Measurements from ENCODE around the gene CD48.

The CD48 gene, protein sequence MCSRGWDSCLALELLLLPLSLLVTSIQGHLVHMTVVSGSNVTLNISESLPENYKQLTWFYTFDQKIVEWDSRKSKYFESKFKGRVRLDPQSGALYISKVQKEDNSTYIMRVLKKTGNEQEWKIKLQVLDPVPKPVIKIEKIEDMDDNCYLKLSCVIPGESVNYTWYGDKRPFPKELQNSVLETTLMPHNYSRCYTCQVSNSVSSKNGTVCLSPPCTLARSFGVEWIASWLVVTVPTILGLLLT

DNA sequence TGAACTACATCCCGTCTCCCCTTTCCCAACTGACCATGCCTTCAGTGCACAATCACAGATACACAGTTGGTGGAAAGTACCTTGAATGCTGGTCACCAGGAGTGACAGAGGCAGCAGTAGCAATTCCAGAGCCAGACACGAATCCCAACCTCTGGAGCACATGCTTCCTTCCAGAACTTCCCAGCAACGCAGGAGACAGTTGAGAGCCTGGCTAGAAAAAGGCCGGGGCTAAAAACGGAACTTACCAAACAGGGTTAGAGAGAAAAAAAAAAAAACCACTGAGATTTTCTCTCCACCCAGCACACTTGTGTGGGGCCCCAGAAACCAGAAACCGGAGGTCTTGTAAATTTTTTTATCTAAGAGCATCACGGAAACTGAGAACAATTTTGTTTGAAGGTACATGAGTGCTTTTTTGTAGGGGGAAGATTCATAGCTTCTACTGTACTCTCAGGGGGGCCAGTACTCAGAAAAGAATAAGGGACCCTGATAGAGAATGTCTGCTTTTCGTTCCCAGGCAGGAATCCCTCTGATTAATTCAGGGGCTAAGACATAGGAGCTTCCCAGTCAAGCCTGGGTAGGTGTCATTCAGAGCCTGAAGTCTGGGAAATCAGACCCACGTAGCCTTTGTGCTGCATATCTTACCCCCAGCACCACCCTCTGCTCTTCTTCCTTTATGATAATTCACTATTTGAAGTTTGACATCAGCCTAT lies at the start of gene CD48:
CD48 (minus strand) TSS at position 221 of the 710 bp plus-strand sequence; CDS start at position 162, 59 bp downstream.
- H3K36me3 Mint-ChIP-seq, result no peaks in the 10 kb centered on the region
- H3K27me3 Mint-ChIP-seq, result no peaks in the 10 kb centered on the region
- H3K27ac Mint-ChIP-seq, result no peak within 1 kb of the TSS
- no peak within 1 kb of the TSS for H3K4me3 Mint-ChIP-seq
- ATAC-seq, result peak; percentile 79
- peaks cover 16% of the 10 kb centered on the region for H3K4me1 Mint-ChIP-seq
- H3K9me3 Mint-ChIP-seq, result no peaks in the 10 kb centered on the region

DNA sequence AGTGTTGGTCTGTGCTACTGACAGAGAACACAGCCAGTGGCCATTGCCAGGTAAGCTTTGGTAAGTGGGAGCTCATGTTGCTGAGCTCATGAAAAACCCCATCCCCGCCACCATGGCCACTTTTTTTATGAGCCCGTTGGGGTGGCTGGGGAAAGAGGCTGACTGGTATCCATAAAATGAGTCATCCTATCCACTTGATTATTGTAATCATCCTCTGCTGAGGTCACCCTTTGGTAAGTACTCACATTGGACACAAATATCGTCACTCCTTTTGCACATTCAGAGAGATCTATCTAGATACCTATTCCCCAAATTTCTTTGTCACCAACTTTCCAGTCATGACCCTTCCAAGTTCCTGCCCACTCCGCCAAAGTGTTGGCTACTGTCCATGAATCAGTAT lies 49.4 kb upstream of the CD48 start:
- H3K9me3 Mint-ChIP-seq, result no peaks in the 10 kb centered on the region

DNA sequence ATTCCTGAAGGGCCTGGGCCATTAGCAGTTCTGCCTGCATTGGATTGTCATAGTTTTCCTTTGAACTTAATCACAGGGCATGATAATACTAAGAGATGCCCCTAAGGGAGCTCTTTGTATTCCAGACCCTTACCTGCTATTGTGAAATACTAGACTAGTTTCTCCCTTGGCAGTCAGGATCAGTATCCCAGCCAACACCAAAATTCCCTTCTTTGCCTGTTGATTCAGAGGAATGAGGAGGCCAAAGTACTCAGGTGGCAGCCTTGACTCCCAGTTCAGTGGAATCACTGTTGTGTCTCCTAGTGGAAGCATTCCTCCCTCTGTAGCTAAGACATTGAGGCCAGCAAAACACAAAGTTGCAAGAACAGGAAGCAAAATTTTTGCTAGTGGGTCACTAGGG lies 48.1 kb upstream of the CD48 start:
- ATAC-seq, result no peak
- no peak overlapping the region for H3K4me3 Mint-ChIP-seq
- H3K27ac Mint-ChIP-seq, result no peak overlapping the region
- peaks cover 7% of the 10 kb centered on the region for H3K4me1 Mint-ChIP-seq
- no peaks in the 10 kb centered on the region for H3K27me3 Mint-ChIP-seq
- no peaks in the 10 kb centered on the region for H3K9me3 Mint-ChIP-seq
- peaks cover 11% of the 10 kb centered on the region for H3K36me3 Mint-ChIP-seq

More for the DNA sequence above, 49.4 kb upstream of the CD48 start:
- ATAC-seq, result no peak
- Mint-ChIP-seq H3K4me3 (no peak overlapping the region), H3K4me1 (peaks cover 3% of the 10 kb centered on the region), H3K36me3 (peaks cover 8% of the 10 kb centered on the region), H3K27ac (no peak overlapping the region), H3K27me3 (no peaks in the 10 kb centered on the region)

DNA sequence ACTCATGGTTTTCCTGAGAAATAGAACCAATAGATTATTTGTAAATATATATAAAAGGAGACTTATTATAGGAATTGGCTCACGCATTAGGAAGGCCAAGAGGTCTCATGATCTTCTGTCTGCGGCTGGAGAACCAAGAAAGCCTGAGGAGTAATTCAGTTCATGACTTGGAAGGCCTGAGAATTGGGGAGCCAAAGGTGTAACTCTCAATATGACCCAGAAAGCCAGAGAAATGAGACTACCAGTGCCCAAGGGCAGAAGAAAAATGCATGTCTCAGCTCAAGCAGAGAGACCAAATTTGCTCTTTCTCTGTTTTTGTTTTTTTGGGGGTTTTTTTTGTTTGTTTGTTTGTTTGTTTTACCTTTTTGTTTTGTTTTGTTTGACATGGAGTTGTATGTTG lies 46.9 kb upstream of the CD48 start:
- ATAC-seq, result no peak
- Mint-ChIP-seq H3K27me3 (no peaks in the 10 kb centered on the region), H3K36me3 (peaks cover 15% of the 10 kb centered on the region), H3K4me1 (peaks cover 7% of the 10 kb centered on the region), H3K27ac (no peak overlapping the region), H3K4me3 (no peak overlapping the region), H3K9me3 (no peaks in the 10 kb centered on the region)

DNA sequence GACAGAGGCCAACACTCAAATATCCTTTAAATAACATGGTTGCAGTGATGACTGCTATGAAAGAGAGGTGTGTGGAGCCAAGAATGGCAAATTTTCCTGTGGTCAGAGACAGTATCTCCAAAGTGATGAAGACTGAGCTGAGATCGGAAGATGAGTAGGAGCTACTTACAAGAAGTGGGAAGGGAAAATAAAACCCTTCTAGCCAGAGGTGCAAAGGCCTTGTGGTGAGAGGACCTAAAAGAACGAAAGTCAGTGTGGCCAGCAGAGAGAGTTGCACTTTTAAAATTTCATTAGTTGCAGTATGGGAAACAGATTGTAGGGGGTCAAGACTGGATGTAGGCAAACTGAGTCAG lies 45.2 kb upstream of the CD48 start:
- H3K36me3 Mint-ChIP-seq, result peaks cover 32% of the 10 kb centered on the region
- H3K4me1 Mint-ChIP-seq, result peaks cover 18% of the 10 kb centered on the region
- H3K4me3 Mint-ChIP-seq, result no peak overlapping the region
- ATAC-seq, result no peak
- no peaks in the 10 kb centered on the region for H3K27me3 Mint-ChIP-seq
- no peaks in the 10 kb centered on the region for H3K9me3 Mint-ChIP-seq
- no peak overlapping the region for H3K27ac Mint-ChIP-seq

DNA sequence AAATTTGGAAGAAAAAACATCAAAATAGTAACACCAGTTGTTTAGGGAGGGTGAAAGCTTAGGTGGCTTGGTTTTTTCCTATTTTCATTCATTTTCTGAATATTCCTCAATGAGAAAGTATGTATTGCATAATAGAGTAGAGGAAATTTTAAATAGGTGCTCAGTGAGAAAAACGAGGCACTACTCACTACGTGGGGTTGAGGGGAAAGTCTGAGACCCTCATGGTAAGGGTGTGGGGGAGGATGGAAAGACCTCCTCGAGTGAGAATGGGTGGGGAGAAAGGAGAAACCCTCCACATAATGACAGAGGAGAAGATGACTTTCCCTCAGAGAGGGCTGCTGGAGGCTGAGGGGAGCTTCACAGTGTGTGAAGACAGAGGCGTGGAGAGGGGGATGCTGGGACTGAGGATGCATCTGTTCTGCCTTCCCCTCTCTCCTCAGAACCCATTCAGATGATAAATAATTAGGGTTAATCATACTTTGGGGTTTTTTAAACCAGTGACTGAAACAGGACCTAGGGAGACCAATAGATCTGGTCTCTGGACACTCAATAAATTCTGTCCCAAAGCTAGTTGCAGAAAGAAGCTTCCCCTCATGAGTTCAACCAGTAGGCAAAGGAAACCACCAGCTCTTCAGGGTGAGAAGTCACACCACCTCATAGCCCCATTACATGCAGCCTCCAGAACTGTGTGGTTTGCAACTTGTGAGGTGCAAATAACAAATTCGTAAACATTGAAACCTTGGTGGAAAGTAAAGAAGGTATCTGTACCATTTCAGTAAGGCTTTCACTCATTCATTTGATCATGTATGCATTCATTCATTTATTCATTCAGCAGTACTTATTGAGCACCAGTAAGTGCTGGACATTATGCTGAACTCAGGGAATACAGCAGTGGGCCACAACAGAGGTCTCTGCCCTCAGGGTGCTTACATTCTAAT lies 44.6 kb upstream of the CD48 start:
- peaks cover 25% of the 10 kb centered on the region for H3K4me1 Mint-ChIP-seq
- no peaks in the 10 kb centered on the region for H3K27me3 Mint-ChIP-seq
- H3K36me3 Mint-ChIP-seq, result peaks cover 35% of the 10 kb centered on the region
- peak overlapping the region; percentile 67 for H3K27ac Mint-ChIP-seq
- ATAC-seq, result peak; percentile 35
- no peaks in the 10 kb centered on the region for H3K9me3 Mint-ChIP-seq
- H3K4me3 Mint-ChIP-seq, result no peak overlapping the region

DNA sequence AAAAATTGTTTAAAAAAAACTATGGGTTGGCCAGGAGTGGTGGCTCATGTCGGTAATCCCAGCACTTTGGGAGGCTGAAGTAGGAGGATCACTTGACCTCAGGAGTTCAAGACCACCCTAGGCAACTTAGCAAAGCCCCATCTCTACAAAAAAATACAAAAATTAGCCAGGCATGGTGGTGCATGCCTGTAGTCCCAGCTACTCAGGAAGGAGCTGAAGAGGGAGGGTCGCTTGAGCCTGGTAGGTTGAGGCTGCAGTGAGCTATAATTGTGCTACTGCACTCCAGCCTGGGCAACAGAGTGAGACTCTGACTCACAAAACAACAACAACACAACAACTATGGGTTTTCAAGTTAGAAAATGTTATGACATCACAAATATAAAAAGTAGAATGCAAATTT lies 43.8 kb upstream of the CD48 start:
- peak overlapping the region; percentile 67 for H3K27ac Mint-ChIP-seq
- H3K36me3 Mint-ChIP-seq, result peaks cover 39% of the 10 kb centered on the region
- no peaks in the 10 kb centered on the region for H3K27me3 Mint-ChIP-seq
- ATAC-seq, result no peak
- peaks cover 32% of the 10 kb centered on the region for H3K4me1 Mint-ChIP-seq
- no peaks in the 10 kb centered on the region for H3K9me3 Mint-ChIP-seq
- H3K4me3 Mint-ChIP-seq, result no peak overlapping the region

DNA sequence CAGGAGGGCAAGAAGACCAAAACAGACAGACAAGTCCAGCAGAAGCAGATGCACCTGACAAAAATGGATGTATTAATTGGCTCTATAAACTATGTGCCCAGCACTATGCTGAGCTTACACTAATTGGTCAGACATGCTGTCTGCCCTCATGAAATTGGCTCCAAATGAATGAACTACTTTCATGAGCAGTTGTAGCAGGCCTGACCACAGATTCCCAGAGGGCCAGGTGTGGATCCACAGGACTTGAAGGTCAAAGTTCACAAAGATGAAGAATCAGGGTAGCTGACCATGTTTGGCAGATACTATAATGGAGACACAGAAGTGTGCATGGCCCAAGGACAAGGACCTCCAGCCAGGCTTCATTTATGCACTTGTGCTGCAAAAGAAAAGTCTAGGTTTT lies 42.0 kb upstream of the CD48 start:
- H3K36me3 Mint-ChIP-seq, result peaks cover 54% of the 10 kb centered on the region
- H3K4me3 Mint-ChIP-seq, result no peak overlapping the region
- no peak for ATAC-seq
- no peaks in the 10 kb centered on the region for H3K9me3 Mint-ChIP-seq
- H3K27me3 Mint-ChIP-seq, result no peaks in the 10 kb centered on the region
- H3K4me1 Mint-ChIP-seq, result peaks cover 47% of the 10 kb centered on the region
- H3K27ac Mint-ChIP-seq, result no peak overlapping the region

DNA sequence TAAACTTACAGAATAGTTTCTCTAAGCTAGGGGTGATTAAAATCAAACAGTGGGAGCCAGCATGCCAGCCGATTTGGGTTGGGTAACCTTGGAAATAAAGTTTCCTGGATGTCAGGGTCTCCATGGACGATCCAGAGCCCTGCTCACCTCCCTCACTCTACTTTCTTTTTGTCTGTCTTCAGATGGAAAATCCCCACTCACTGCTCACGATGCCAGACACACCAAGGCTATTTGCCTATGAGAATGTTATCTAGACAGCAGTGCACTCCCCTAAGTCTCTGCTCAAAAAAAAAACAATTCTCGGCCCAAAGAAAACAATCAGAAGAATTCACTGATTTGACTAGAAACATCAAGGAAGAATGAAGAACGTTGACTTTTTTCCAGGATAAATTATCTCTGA lies 41.3 kb upstream of the CD48 start:
- Mint-ChIP-seq H3K36me3 (peaks cover 61% of the 10 kb centered on the region), H3K4me1 (peaks cover 54% of the 10 kb centered on the region), H3K9me3 (no peaks in the 10 kb centered on the region), H3K27me3 (no peaks in the 10 kb centered on the region), H3K4me3 (no peak overlapping the region), H3K27ac (no peak overlapping the region)
- ATAC-seq, result no peak

DNA sequence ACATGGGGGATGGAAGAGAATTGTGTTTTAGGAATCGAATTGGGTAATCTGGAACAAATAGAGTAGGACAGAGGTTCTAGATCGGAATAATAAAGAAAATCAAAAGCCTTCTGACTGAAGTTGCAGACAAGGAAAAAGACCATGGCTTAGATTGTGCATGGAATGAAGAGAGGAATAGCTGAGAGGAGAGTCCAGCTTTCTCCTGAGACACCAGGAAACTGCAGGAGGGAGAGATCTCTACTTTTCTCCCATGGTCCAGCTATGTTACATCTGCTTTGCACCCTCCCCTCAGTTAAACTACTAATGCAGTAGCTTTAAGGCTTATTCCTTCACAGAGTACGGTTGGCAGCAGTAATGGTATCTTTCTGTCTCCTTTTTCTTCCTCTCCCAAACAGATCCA lies 40.8 kb upstream of the CD48 start:
- Mint-ChIP-seq H3K4me1 (peaks cover 57% of the 10 kb centered on the region), H3K27ac (no peak overlapping the region)

DNA sequence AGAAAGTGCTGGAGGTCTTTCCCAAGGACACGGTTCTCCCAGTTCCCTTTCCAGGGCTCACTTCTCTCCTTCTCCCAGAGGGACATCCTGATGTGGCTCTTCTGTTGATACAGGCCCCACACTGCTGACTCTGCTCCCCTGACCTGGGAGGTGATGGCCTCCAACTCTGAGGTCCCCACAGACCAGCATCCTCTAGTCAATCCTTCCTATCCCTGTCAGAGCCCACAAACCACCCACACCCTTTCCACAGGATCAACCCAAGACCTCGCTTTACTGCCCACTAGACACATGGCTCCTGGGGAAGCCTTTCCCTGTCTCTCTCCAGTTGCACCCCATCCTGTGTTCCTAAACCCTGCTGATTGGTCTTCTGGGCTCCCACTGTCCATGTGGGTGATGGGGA lies 39.0 kb upstream of the CD48 start:
- Mint-ChIP-seq H3K4me1 (peaks cover 50% of the 10 kb centered on the region), H3K4me3 (no peak overlapping the region), H3K9me3 (no peaks in the 10 kb centered on the region), H3K27me3 (no peaks in the 10 kb centered on the region), H3K36me3 (peaks cover 60% of the 10 kb centered on the region), H3K27ac (peak overlapping the region; percentile 70)
- ATAC-seq, result no peak

More for the DNA sequence above, 40.8 kb upstream of the CD48 start:
- Mint-ChIP-seq H3K9me3 (no peaks in the 10 kb centered on the region), H3K36me3 (peaks cover 65% of the 10 kb centered on the region), H3K4me3 (no peak overlapping the region), H3K27me3 (no peaks in the 10 kb centered on the region)
- ATAC-seq, result no peak

DNA sequence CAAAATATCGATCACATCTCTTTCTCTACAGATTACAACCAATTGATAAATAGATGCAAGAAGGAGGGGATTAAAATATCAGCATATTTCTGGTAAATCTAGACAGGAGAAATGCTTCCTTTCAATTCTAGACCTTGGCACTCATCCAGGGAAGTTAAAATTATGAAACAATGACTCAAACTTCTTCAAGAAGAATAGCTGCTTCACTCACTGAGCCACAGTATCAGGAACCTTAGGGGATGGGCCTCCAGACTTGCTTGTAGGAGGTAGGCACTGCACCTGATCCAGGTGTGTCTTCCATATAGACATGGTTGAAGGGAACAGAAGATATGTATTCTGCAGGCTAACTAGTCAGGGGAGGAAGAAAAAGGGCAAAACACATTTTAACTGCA lies 37.3 kb upstream of the CD48 start:
- Mint-ChIP-seq H3K27me3 (no peaks in the 10 kb centered on the region), H3K4me3 (no peak overlapping the region), H3K27ac (peak overlapping the region; percentile 70), H3K36me3 (peaks cover 74% of the 10 kb centered on the region), H3K9me3 (no peaks in the 10 kb centered on the region), H3K4me1 (peaks cover 65% of the 10 kb centered on the region)
- no peak for ATAC-seq

DNA sequence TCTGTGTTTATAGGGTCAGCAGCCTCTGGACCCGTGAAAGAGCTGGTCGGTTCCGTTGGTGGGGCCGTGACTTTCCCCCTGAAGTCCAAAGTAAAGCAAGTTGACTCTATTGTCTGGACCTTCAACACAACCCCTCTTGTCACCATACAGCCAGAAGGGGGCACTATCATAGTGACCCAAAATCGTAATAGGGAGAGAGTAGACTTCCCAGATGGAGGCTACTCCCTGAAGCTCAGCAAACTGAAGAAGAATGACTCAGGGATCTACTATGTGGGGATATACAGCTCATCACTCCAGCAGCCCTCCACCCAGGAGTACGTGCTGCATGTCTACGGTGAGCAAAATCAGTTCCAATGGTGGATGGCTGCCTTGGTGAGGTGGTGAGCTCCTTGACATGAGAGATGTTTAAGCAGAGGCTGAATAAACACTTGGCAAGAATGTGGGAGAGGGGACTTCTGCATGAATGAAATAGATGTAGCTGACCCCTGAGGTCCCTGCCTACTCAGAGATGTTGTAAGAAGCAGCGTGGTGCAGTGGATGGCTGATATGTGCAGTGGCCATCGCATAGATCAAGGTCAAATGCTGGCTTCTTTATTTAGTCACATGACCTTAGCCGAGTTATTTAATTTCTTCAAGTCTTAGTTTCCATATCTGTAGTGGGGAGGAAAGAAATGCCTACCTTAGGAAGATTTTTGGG lies 36.7 kb upstream of the CD48 start:
- H3K27me3 Mint-ChIP-seq, result no peaks in the 10 kb centered on the region
- H3K36me3 Mint-ChIP-seq, result peaks cover 72% of the 10 kb centered on the region
- no peak for ATAC-seq
- H3K27ac Mint-ChIP-seq, result peak overlapping the region; percentile 70
- H3K4me3 Mint-ChIP-seq, result no peak overlapping the region
- H3K9me3 Mint-ChIP-seq, result no peaks in the 10 kb centered on the region
- H3K4me1 Mint-ChIP-seq, result peaks cover 70% of the 10 kb centered on the region

DNA sequence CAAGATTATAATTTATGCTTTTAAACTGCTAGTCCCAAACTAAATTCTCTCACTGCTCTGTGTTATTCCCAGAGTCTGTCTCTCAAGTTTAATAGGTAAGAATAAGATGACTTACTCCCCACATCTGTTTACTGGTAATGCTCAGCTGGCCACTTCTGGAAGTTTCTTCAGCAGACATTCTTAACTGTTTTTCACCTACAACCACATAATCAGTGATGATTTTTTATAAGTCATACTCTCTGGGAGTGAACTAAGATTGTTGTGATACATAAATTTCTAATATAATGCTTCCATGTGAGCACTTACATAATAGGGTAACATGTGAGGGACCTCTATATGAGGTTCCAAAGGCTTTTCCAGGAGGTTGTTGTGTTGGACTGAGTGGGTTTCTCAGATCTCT lies 36.1 kb upstream of the CD48 start:
- peaks cover 73% of the 10 kb centered on the region for H3K4me1 Mint-ChIP-seq
- H3K36me3 Mint-ChIP-seq, result peaks cover 72% of the 10 kb centered on the region
- no peaks in the 10 kb centered on the region for H3K9me3 Mint-ChIP-seq
- ATAC-seq, result no peak
- H3K27me3 Mint-ChIP-seq, result no peaks in the 10 kb centered on the region
- no peak overlapping the region for H3K4me3 Mint-ChIP-seq
- H3K27ac Mint-ChIP-seq, result peak overlapping the region; percentile 70
